GM21526 (cell line): ENCODE data around the gene ACADVL.

ENCODE experiments used
- ATAC-seq: cut with Tn5 transposase; IDR thresholded peaks from one replicate; pipeline ENCODE4 v1.9.1; 2021; ENCODE audit warnings: moderate library complexity; ENCODE audit not compliant: unreplicated experiment, low FRiP score

Gene ACADVL

GRCh38 chr17:7216242-7217112, 3.3 kb upstream of the ACADVL start:
- no peak for ATAC-seq

GRCh38 chr17:7217113-7217987, 2.4 kb upstream of the ACADVL start:
- ATAC-seq, result no peak

- ATAC-seq, result no peak
Measured at GRCh38 chr17:7218166-7218565, 1.6 kb upstream of the ACADVL start.

- ATAC-seq, result no peak
Measured at GRCh38 chr17:7218758-7219157, 980 bp upstream of the ACADVL start.

GRCh38 chr17:7219229-7219811, 418 bp upstream of the ACADVL start:
- no peak for ATAC-seq

- no peak for ATAC-seq
Measured at GRCh38 chr17:7220593-7221277, 997 bp downstream of the ACADVL start.

- no peak for ATAC-seq
Measured at GRCh38 chr17:7221278-7222092, 1.7 kb downstream of the ACADVL start.

GRCh38 chr17:7222093-7222971, 2.6 kb downstream of the ACADVL start:
- ATAC-seq, result no peak

GRCh38 chr17:7222972-7223292, 3.2 kb downstream of the ACADVL start:
- no peak for ATAC-seq

GRCh38 chr17:7223375-7223774, 3.6 kb downstream of the ACADVL start:
- no peak for ATAC-seq

- no peak for ATAC-seq
Measured at GRCh38 chr17:7224110-7224509, 4.4 kb downstream of the ACADVL start.

- no peak for ATAC-seq
Measured at GRCh38 chr17:7224661-7225111, 4.9 kb downstream of the ACADVL start.

- ATAC-seq, result no peak
Measured at GRCh38 chr17:7225711-7226331, 6.1 kb downstream of the ACADVL start.

- no peak for ATAC-seq
Measured at GRCh38 chr17:7226721-7227710, 7.3 kb downstream of the ACADVL start.

GRCh38 chr17:7228920-7229319, 9.2 kb downstream of the ACADVL start:
- no peak for ATAC-seq

- ATAC-seq, result no peak
Measured at GRCh38 chr17:7229504-7229903, 9.8 kb downstream of the ACADVL start.

- ATAC-seq, result no peak
Measured at GRCh38 chr17:7232114-7232513, 12.4 kb downstream of the ACADVL start.
